ENCODE measurements around the gene CX3CR1.
A peak's percentile ranks its signal among the peaks of the same experiment; 100 is the strongest.

CX3CR1 gene

GRCh38 chr3:39221141-39221530 is 58.7 kb downstream of the CX3CR1 start:
- TF ChIP-seq CTCF (IDR thresholded peaks at IDR 0.05; ENCODE audit: extremely low read depth, missing control alignments), result no peak
- DNase-seq (ENCODE audit: low spot score), result no peak

DNA sequence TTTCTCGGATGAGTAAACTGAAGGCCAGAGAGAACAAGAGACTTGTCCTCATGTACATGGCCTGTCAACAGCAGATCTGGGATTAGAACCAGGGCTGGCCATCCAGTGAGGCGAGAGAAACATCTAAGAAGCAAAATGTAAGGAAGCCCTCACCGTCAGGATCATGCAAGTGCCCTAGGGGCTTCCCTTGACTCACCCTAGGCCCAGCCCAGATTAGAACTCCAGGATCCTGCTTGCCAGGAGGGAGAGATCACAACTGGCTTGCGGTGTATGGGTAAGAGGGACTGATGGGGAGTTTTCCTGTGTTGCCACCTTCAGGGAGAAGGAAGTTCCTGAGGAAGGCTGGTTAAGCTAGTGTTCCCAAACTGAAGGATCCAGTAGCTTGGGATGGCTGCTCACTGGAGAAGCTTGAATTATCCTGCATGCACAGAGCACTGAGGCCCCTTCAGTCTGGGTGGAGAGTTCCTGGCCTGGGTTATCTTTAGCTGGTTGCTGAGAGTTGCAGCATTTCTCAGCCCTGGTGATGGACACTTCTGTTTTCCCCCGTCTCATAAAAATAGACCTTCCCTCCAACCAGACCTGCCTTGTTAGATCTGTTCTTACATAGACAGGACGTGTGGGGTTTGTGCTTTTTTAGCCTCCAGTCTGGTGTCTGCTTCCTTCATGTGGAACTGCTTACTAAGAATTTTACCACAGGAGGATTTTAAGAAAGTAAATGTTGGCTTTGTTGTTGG is 59.3 kb downstream of the CX3CR1 start:
- no peak for TF ChIP-seq CTCF (IDR thresholded peaks at IDR 0.05; ENCODE audit: extremely low read depth, missing control alignments)
- no peak for DNase-seq (ENCODE audit: low spot score)

GRCh38 chr3:39219702-39220101 is 60.1 kb downstream of the CX3CR1 start:
- DNase-seq (ENCODE audit: low spot score), result no peak
- TF ChIP-seq CTCF (IDR thresholded peaks at IDR 0.05; ENCODE audit: extremely low read depth, missing control alignments), result no peak

GRCh38 chr3:39216176-39216790 is 63.6 kb downstream of the CX3CR1 start:
- no peak for TF ChIP-seq CTCF (IDR thresholded peaks at IDR 0.05; ENCODE audit: extremely low read depth, missing control alignments)
- DNase-seq (ENCODE audit: low spot score), result peak; percentile 73

GRCh38 chr3:39213613-39214012 is 66.2 kb downstream of the CX3CR1 start:
- DNase-seq (ENCODE audit: low spot score), result no peak
- no peak for TF ChIP-seq CTCF (IDR thresholded peaks at IDR 0.05; ENCODE audit: extremely low read depth, missing control alignments)

Measured in GM20000 (cell line).